Hematopoietic multipotent progenitor cell treated with erythropoietin and hydrocortisone succinate and interleukin-3 and kit ligand, for 4 days (in vitro differentiated cells): ENCODE data around the gene PARD3.
"Not testable (repeated sequence)": the region's sequence is repeated elsewhere in the genome, so short reads cannot be mapped to it uniquely, and the experiment has no call there.

ENCODE experiments used
- DNase-seq: peaks from one replicate; pipeline ENCODE4 v3.0.0-alpha.2; 2015

The PARD3 gene

DNA sequence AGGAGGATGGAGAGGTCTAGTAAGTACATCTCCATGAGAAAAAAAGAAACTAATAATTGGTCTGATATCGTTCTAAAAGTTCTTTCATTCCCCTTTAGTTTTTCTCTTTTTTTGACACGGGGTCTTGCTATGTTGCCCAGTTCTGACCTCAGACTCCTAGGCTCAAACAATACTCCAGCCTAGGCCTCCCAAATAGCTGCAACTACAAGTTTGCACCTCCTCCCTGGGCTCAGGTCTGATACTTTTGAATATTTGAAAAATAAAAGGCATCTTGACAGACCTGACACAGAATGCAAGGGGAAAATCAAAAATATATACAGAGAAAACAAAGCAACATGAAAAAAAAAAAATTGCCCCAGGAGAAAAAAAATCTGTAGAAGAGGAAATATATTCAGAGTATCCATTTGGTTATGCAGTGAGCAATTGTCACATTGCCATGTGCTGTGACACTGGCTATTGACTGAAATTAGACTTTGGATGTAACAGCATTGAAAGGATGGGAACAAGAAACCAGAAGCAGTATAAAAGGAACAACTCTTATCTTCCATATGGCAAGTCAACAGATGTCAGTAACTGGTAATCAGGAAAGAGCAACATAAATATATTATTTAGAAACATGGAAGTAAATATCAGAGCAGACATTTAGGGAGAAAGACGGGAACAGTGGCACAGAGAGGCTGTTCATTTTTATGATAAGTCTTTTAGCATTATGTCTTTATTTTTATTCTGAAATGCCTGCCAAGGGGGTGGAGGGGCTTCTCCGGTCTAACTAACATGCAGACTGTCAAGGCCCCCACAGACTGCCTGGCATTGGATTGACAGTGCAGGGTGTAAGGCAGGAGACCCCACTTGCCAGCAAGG lies 408.4 kb downstream of the PARD3 start:
- no peak for DNase-seq

DNA sequence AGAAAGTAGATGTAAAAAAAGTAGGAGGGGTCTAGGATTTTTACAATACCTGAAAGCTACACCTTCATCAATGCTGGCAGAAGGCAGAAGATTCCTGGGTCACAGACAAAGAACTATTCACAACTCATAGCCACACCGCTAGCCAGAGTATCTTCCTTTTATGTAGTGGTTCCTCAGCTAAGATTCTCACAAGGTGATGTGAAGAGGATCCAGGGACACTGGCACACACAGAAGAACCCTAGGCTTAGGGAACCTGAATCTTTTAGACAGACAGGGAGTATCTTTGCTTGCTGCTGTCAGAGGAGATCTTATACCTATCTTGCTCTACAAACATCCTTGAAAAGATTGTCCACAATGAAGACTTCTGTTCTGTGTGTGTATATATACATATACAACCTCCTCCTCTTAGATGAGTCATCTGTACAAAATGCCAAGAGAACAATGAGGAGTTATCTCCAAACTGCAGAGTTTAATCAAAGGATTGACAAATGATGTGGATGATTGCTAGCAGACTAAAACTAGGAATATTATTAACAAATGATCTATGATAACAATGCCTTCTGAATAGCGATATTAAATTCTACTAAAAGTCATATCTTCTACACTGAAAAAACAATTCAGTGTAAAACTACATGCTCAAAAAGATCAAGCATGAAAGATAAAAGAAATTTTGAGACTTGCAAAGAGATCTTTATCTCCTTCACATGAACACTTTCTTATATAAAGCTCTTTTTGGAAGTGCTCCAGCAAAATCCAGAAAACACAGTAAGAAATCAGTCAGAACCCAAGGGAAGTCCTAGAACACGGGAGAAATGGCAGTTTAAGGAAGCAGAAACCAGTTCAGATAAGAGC lies 409.3 kb downstream of the PARD3 start:
- DNase-seq: no peak

DNA sequence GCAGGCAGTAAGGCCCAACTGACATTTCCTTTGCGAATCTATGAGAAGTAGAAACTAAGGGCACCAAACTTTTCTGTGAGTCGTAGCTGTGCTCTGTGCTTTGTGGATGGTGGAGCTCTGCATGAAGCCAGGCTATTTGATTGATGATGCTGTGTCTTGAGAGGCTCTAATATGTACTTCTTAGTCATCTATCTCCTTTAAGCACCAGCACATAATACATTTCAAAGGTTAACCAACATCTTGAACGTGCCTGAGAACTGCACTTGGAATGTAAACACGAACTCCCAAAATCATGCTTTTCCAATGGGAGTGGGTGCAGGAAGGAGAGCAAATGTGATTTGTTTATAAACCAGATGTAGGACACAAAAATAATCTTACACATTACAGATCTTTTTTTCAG lies 411.6 kb downstream of the PARD3 start:
- DNase-seq: no peak

DNA sequence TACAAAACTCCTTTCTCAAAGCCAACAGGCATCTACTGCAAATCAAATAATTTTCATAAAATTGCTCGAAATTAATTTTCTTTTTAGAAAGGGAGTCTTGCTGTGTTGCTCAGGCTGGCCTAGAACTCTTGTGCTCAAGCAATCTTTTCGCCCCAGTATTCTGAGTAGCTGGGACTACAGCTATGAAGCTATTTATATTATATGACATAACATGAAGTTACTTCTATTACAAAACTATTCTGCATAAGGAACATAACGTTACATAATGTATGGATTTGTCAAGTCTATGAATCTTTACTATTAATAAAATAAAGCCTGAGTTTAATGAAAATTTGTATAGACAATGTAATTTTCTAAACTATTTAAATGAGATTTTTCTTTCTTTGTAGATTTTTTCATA lies 415.0 kb downstream of the PARD3 start:
- no peak for DNase-seq

DNA sequence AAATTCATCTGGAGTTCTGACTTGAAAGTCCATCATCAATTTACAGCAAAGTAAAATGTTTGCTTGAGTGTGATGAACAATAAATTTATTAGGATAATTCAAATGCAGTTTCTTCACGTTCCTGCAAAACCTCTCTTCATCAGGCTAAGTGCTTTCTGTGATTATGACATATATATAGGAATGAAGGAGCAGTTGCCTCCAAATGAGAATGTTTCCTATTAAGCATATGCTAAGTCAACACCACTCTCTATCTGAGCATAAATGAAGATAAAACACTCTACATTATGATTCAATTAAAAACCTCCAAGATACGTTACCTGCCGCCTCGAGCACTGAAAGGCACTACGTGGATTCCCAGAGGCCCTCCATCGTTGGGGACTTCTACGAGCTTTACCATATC lies 416.1 kb downstream of the PARD3 start:
- DNase-seq: no peak

DNA sequence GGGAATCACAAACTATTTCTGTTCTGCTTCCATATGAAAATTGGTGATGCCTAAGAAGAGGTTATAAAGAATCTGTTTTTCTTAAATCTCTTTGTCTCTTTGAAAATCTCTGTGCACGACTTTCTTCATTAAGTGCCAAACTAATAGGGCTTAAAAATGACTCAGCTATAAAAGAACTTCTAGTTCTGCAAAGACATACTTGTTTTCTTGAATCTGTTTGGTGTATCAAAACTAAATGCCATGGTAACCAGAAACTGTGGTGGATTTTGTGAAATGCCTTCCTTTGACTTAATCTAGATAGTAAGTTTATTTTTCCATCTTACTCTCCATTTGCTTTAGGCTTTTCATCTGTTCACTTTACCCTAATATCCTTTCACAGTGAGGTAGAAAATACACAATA lies 417.8 kb downstream of the PARD3 start:
- DNase-seq: no peak

DNA sequence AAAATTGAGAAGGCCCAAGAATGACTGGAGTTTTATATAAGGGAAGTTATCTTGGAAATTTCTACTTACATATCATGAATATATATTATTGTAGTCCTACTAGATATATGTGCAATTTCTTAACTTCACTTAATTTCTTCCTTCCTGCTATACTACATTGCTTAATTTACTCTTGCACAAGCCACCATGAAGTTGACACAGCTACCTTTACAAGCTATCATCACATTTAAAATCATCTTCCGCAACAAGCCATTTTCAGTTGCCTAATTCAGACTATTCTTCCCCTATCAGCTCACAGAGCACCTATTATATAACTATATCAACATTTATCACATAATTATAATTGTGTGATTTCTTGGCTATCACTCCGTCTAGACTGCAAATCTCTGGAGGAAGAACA lies 418.4 kb downstream of the PARD3 start:
- peak; percentile 34 for DNase-seq

DNA sequence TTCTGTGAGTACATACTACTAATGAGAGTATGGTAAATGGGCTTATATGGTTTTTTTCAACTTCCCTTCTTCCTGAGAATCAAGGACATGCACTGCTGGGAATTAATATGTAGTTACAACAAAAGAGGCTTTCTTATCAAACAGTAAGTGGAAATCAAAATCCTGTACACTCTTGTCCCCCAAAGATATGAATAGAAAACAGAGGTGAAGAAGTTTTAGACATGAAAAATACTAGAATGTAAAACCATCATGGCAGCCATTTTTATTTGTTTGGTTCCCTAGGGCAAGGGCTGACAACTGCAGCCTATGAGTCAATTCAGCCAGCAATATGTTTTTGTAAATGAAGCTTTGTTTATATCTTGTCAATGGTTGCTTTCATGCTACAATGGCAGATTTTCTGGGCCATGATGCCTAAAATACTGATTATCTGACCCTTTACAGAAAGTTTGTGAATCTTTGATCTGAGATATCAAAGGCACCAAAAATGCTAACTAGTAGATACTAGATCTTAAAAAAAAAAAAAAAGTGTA lies 422.4 kb downstream of the PARD3 start:
- DNase-seq: no peak

DNA sequence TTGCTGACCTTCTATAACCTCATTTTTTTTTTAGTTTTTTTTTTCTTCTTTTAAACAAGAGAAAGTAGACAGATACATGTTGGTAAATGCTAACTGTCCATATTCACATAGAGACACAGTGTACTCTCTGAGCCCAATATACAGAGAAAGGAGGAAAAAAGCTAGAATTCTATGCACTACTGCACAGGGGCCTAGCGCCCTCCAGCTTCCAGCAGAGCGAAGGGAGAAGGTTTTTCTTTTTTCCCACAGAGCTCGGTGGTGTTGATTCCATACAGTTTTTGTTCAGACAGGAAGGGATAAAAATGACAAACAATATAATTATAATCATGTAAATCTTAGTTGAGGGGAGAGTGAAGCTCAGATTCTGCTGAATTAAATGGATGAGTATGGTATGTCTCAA lies 423.9 kb downstream of the PARD3 start:
- not testable (repeated sequence) for DNase-seq

DNA sequence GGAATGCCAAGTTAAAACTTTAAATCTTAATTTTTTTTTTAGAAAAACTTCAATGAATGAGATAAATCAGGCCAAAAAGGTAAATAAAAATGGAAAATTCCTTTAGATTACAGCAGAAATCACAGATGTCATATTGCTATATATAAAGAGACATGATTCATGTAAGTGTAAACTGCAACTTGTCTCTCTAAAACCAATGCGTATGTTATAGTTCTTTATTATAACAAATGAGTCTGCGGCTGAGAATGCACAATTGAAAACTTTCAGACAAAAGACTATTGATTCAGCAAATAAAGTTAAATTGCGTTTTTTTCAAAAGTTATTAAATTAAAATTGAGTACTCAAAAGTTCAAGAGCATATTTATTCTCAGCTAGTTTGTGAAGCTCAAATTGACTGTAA lies 425.3 kb downstream of the PARD3 start:
- DNase-seq: no peak

DNA sequence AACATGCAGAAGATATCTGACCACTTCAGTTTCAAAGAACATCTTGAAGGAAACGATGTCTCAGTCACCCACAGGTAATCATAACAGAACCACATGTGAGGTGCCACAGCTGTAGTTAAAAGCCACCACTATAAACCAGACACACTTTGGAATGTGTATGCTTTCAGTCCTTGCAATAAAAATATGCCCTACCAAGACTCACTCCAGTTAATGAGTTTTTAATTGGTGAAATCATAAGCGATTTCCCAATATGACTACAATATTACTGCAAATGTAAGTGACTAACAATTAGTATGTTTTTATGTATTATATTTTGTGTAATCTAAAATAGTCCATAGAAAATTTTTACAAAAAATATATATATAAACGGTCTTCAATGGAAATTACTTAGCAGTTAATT lies 428.2 kb downstream of the PARD3 start:
- DNase-seq: no peak

DNA sequence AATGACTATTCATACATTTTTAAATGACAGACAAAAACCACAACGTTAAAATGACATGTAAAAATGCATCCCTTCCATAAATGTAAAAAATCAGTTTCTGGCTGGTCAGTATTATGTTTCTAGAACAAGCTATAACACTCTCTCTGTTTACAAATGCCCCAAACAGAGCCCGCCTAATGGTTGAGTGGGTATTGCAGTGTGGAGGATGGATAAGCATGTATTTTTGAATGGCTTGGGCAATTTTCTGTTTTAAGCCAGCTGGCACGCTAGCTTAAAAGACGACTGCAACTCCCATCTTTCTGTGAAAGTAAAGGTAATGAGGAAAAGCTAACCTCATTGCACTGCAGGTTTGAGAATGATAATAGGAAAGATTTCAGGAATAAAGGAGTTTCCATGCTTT lies 430.7 kb downstream of the PARD3 start:
- no peak for DNase-seq

DNA sequence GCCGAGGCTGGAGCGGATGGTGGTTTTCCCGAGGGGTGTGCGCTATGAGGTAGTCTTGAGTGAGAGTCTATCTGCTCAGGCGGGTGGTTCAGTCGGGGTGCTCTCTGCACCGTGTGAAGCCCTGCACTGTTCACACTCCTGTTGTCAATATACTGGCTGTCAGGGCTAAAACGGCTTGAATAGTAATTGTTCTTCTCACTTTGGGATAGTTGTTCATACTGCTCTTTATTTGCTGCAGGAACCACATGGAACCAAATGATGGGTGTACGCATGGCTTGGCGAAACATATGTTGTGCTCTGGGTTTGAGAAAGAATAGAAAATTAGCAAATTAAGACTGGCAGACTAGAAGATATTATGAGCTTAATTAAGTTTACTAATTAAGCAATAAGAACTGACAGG lies 432.5 kb downstream of the PARD3 start:
- no peak for DNase-seq

DNA sequence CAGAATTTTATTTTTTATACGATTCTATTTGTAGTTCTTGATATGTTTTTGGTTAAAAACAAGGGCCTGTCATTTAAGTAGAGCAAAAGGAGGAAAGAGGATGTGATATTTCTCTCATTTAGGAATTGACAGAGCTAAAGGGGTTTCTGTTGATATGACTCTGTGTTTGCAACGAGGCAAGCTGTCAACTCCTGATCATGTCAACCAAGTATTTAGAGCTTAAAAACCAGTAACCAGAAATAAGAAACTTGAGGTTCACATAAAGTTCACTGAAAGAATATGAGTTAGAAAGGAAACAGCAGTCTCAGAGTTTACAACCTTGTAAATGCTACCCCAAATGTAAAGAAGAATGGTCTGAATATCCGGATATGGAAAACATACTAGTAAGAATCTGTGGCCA lies 434.2 kb downstream of the PARD3 start:
- DNase-seq: no peak

DNA sequence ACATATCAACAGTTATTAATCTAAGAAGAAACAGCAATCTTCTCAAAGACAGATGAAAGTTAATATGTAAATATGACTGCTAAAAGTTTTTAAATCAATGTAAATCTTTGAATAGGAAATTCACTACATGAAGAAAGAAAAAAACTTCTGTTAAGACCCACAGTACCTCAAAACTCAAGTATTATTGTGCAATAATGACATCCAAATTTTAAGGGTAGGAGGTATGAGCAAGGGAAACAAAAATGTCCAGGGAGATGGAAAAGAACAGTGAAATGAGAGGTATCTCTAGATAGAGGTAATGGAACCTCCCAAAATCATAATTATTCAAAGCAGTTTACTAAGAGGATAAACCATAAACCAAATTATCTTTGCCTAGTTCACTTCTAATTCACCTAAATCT lies 436.8 kb downstream of the PARD3 start:
- DNase-seq: no peak

DNA sequence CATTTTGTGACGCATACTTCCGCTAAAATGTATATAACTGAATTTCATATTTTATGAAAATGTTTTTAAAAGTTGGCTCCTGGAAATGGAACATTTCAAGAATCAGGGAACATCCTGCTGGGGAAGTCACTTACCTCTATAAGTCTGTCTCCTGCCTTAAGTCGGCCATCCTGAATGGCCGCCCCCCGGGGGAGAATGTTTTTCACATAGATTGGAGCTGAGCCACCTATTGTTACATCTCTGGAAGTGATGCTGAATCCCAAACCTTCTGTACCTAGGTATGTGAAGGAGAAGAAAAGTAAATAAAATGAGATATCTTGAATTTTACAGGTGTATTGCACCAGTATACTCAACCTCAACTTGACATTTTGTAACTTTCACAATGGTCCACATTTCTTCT lies 437.3 kb downstream of the PARD3 start:
- DNase-seq: no peak

DNA sequence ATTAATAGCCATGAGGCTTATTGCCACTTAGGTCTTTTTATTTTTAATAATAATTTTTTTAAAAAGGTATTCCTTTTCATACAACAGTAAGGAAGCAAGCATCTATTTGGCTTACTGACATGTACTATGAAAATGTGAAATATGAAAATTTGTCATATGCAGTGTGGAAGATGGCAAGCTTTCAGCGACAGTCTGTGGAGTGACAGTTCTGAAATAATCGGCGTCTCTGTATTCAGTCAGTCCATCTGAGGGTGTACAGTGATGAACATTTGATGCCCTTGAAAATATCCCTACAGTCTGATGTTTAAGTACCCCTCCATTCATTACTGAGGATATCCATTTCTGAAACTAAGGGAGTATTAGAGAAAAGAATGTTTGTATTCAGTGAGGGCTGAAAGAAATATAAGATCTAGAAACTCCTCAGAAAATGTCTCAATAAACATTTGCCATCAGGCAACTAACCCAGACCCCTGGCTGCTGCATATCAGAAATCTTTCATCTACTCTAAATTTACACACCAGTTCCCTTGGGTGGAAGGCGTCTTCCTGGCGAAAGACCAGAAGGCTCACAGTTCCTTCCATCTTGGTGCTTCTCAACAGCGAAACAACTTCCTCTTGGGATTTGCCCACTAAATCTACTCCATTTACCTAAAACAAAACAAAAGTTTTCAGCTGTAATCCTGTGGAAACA lies 440.6 kb downstream of the PARD3 start:
- DNase-seq: peak; percentile 41

DNA sequence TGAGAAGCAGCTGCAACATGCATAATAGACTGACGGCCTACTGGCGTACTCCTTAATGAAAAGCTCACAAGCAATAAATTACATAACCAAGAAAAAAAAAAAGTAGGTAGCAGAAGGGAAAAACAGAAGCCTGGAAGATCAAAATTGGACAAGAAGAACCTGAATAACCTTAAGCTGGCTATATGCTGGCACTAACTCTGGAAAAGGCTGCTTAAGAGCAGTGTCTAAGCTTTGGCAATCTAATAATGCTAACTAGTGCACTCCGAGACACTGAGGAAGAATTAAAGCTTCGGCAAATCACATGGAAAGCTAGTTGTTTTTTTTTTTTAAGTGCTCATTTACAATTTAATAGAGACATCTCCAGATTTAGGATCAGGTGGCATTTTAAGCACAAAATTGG lies 441.9 kb downstream of the PARD3 start:
- no peak for DNase-seq

DNA sequence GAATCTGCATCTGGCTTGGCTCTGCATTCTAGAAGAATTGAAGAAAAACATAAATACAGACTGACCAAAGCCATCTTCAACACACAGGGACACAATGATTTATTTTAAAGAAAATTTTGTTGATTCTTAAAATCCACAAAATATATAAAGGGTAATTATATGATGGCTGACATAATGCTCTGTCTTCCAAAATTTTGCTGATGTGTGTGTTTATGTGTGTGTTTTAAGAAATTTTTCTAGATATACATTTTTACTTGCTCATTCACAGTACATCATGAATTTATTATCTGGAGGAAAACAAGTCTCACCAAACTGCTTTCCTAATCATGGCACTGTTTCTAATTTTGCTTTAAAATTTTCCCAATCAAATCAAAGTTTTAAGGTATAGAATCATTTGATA lies 442.6 kb downstream of the PARD3 start:
- no peak for DNase-seq

DNA sequence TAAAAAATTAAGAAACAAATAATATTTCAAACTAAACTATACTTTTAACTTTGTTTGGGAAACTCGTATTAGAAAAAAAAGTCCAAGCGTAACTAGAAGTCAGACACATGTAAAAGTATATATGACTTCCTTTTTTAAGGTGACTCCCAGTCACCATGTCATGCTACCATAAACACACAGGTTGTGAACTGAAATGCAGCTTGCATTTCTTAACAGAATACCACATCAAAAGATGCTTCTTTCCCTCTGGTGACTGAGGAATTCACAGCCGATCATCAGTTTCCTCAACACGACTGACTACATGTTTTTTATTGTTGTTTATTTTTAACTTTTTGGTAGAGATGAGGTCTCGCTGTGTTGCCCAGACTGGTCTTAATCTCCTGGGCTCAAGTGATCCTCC lies 445.0 kb downstream of the PARD3 start:
- DNase-seq: no peak

DNA sequence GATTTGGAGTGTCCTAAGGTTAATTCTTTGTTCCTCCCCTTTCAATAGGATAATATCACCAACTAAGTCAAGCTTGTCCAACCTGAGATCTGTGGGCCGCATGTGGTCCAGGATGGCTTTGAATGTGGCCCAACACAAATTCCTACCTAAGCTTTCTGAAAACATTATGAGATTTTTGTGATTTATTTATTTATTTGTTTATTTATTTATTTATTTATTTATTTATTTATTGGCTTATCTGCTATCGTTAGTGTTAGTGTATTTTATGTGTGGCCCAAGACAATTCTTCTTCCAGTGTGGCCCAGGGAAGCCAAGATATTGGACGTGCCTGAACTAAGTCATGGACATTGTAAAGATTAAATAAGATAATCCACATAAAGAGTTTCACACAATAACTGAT lies 446.0 kb downstream of the PARD3 start:
- DNase-seq: no peak

DNA sequence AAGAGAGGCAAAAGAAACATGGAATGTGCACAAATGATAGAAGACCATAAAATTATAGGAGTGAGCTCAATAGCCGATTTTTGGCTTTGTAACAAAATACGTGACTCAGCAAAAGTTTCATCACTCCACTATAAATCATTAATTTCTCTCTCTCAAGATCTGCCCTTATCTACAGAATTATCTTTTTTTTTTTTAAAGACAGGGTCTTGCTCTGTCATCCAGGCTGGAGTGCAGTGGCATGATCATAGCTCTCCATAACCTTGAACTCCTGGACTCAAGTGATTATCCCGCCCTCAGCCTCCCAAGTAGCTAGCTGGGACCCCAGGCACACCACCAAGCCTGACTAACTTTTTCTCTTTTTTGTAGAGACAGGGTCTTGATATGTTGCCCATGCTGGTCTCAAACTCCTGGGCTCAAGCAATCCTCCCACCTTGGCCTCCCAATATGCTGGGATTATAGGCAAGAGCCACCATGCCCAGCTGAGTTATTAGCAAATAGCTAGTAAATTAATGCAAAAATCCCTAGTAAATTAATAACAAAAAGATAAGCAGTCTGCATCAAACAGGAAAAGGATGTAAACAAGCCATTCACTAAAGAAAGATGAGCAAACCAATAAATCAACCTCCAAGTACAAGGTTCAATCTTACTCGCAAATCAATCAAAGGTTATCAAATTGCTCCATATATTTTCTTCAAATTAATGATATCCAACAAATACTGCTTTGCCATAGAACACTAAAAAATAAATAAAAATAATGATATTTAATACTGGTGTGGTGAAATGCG lies 450.7 kb downstream of the PARD3 start:
- DNase-seq: no peak

DNA sequence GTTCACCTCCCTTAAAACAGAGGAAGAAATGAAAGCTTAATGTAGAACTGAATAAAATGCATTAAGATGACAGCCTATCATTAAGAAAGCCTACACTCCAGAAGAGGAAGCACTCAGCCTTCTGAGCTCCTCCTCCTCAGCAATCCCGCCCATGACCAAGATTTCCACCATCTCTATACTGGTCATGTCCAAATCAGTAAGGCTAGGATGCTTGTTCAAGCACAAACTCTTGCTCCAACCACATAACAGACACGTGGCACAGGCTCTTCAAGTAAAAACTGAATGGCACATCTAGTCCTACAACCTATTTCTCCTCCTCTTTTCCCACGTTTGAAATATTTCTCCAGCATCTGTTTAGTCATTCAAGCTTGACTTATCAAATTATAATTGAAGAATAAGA lies 454.1 kb downstream of the PARD3 start:
- DNase-seq: no peak
